K562 (cell line): ENCODE data around the gene ACKR2.
"Not testable (repeated sequence)": the region's sequence is repeated elsewhere in the genome, so short reads cannot be mapped to it uniquely, and the experiment has no call there.

ENCODE experiments used
- FOXP1 ChIP-seq: sonication (generic); formaldehyde crosslinking; IDR thresholded peaks from 2 replicates; pipeline ENCODE4 v1.8.0; 2022; ENCODE audit warnings: mild to moderate bottlenecking, missing genetic modification reagents
- GTF3C2 ChIP-seq: IDR thresholded peaks from 3 replicates; pipeline ENCODE4 v1.6.1; 2011; ENCODE audit warnings: borderline replicate concordance, mild to moderate bottlenecking, moderate library complexity; ENCODE audit not compliant: insufficient read length; ENCODE audit errors: extremely low read depth
- IRF1 ChIP-seq: sonication (generic); formaldehyde crosslinking; IDR thresholded peaks from 2 replicates; pipeline ENCODE4 v1.8.0; 2022; ENCODE audit warnings: missing genetic modification reagents, mild to moderate bottlenecking, borderline replicate concordance
- JUN ChIP-seq, 2 experiments: sonication (generic) in 1 of 2; formaldehyde crosslinking in 1 of 2; IDR thresholded peaks; 2 replicates each; pipeline versions ENCODE4 v1.6.1 to v1.8.0; 2012 to 2022; ENCODE audit warnings: borderline replicate concordance in 2 of 2, mild to moderate bottlenecking in 2 of 2, improper control_type of control experiment in 1 of 2, low read depth in 1 of 2, low read length in 1 of 2, missing genetic modification reagents in 1 of 2
- MEF2D ChIP-seq: conservative IDR thresholded peaks from 2 replicates; pipeline ENCODE4 v1.6.1; 2016; ENCODE audit warnings: low read depth, missing genetic modification characterization, missing compliant biosample characterization
- NFYB ChIP-seq: IDR thresholded peaks from 2 replicates; pipeline ENCODE4 v1.6.1; 2011; ENCODE audit warnings: mild to moderate bottlenecking, moderate library complexity; ENCODE audit not compliant: insufficient read length; ENCODE audit errors: extremely low read depth
- POLR2A ChIP-seq: fragments of 450-650 bp; conservative IDR thresholded peaks from 2 replicates; pipeline ENCODE4 v1.6.1; 2016
- YY1 ChIP-seq, 3 experiments: IDR thresholded peaks; 2 replicates each; pipeline ENCODE4 v1.6.1; 2011; ENCODE audit warnings: low read length in 2 of 3, mild to moderate bottlenecking in 2 of 3, moderate library complexity in 2 of 3, borderline replicate concordance in 1 of 3, control low read depth in 1 of 3, low read depth in 1 of 3; ENCODE audit not compliant: insufficient read depth in 3 of 3, insufficient replicate concordance in 2 of 3, control insufficient read depth in 1 of 3, insufficient read length in 1 of 3; ENCODE audit errors: extremely low read depth in 1 of 3
- ZNF740 ChIP-seq, 3 experiments: fragments of 200-800 bp in 1 of 3; sonication (Bioruptor generic) in 1 of 3; sonication (generic) in 1 of 3; formaldehyde crosslinking in 1 of 3; IDR thresholded peaks; 2 replicates each; pipeline versions ENCODE4 v1.6.1 to v1.8.0; 2016 to 2022; ENCODE audit warnings: mild to moderate bottlenecking in 2 of 3, missing compliant biosample characterization in 2 of 3, missing genetic modification characterization in 2 of 3, missing genetic modification reagents in 1 of 3

DNA sequence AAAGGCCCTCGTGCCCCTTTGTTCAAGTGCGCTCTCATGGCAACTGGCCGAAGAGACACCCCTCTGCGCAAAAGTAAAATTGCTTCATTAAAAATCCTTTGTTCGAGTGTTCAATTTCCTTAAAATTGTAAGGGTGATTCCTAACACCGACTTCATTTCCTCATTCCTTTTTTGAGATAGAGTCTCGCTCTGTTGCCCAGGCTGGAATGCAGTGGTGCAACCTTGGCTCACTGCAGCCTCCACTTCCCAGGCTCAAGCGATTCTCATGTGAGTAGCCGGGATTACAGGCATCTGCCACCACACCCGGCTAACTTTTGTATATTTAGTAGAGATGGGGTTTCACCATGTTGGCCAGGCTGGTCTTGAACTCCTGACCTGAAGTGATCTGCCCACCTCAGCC is 1.5 kb downstream of the ACKR2 start:
- not testable (repeated sequence) for TF ChIP-seq POLR2A; ZNF740 (CRISPR knock-in tag; IDR thresholded peaks at IDR 0.05); ZNF740 (tag; IDR thresholded peaks at IDR 0.05); JUN (IDR thresholded peaks at IDR 0.05; ENCODE audit: borderline replicate concordance, low read depth, low read length); JUN (CRISPR knock-in tag; IDR thresholded peaks at IDR 0.05; ENCODE audit: borderline replicate concordance); NFYB; MEF2D; YY1 (IDR thresholded peaks at IDR 0.05; ENCODE audit: borderline replicate concordance in 1 of 3, control insufficient read depth in 1 of 3, extremely low read depth in 1 of 3, insufficient read depth in 3 of 3, insufficient read length in 1 of 3, insufficient replicate concordance in 2 of 3, low read depth in 1 of 3, low read length in 2 of 3); GTF3C2; IRF1 (CRISPR knock-in tag); FOXP1 (CRISPR knock-in tag)
